Suprapubic skin (tissue), 3 donors: ENCODE results near the gene TRMT112.

ENCODE experiments used
- CTCF ChIP-seq, 2 donors: fragments of 200-600 bp in 1 of 2; fragments of 450-650 bp in 1 of 2; sonication (generic) in 1 of 2; IDR thresholded peaks; one replicate each; pipeline ENCODE4 v1.5.1; 2016 to 2019; ENCODE audit warnings: antibody characterized with exemption in 2 of 2, mild to moderate bottlenecking in 1 of 2, moderate library complexity in 1 of 2
- EP300 ChIP-seq: sonication (generic); formaldehyde crosslinking; IDR thresholded peaks from one replicate; pipeline ENCODE4 v1.6.1; 2017; ENCODE audit warnings: antibody characterized with exemption

GRCh38 chr11:64296236-64296635 lies 21.1 kb downstream of the TRMT112 start:
- TF ChIP-seq EP300 (no peak), CTCF (IDR thresholded peaks at IDR 0.05) (no peak)
